B cell (primary cell): Measurements from ENCODE around the gene TMEM38B. TPM values are rescaled to one million over a fixed set of nuclear protein-coding genes. Genes with fewer than 3 reads are reported as not detected.

Source experiments
- ATAC-seq: fragments of 200-7000 bp; cut with Tn5 transposase; one replicate; pipeline ENCODE4 v1.10.0; 2021; ENCODE audit warnings: low read depth, mild to moderate bottlenecking, moderate number of reproducible peaks, moderate library complexity
- CTCF ChIA-PET: fragments of 350-600 bp; sonication (Branson Sonifier 250); formaldehyde crosslinking; loops from one replicate; lab custom pipeline; 2021; ENCODE audit warnings: antibody characterized with exemption, inconsistent platforms; lab: Charles Lee
- POLR2A ChIA-PET: fragments of 350-600 bp; sonication (Branson Sonifier 250); formaldehyde crosslinking; loops from one replicate; lab custom pipeline; 2021; ENCODE audit warnings: antibody characterized with exemption; lab: Charles Lee
- DNase-seq: peaks from one replicate; pipeline ENCODE4 v3.0.0; 2013
- H2AFZ ChIP-seq: 2 replicates; pipeline ENCODE4 v1.6.1; 2012; ENCODE audit warnings: mild to moderate bottlenecking, low read depth, low read length; ENCODE audit not compliant: insufficient read depth, poor library complexity, severe bottlenecking
- H3K27ac ChIP-seq, 2 donors: 1 replicate in 1 of 2; 2 replicates in 1 of 2; pipeline ENCODE4 v1.5.1; 2012 to 2013; ENCODE audit warnings: low read length in 2 of 2, mild to moderate bottlenecking in 2 of 2, moderate library complexity in 1 of 2
- H3K27me3 ChIP-seq, 4 experiments: fragments of 200-600 bp in 1 of 4; sonication (generic) in 1 of 4; replicated peaks in 1 of 4; 1 replicate in 2 of 4; 2 replicates in 2 of 4; pipeline versions ENCODE4 v1.6.1 to v1.7.0; 2013 to 2016; ENCODE audit warnings: low read length in 3 of 4, mild to moderate bottlenecking in 2 of 4, mixed read lengths in 1 of 4, moderate library complexity in 1 of 4; ENCODE audit not compliant: insufficient read depth in 4 of 4, control insufficient read depth in 3 of 4; ENCODE audit errors: control extremely low read depth in 1 of 4
- H3K36me3 ChIP-seq, 2 experiments: replicated peaks in 1 of 2; 1 replicate in 1 of 2; 2 replicates in 1 of 2; pipeline versions ENCODE4 v1.6.1 to v1.7.1; 2013; ENCODE audit warnings: low read length in 1 of 2; ENCODE audit not compliant: insufficient read depth in 2 of 2, control insufficient read depth in 1 of 2; ENCODE audit errors: control extremely low read depth in 1 of 2, extremely low read depth in 1 of 2
- H3K4me1 ChIP-seq, 2 donors: fragments of 200-600 bp in 1 of 2; sonication (generic) in 1 of 2; 1 replicate in 1 of 2; 2 replicates in 1 of 2; pipeline versions ENCODE4 v1.5.1 to v1.6.1; 2013 to 2017; ENCODE audit warnings: low read length in 2 of 2; ENCODE audit not compliant: control insufficient read depth in 2 of 2, insufficient read depth in 2 of 2
- H3K4me2 ChIP-seq: replicated peaks from 2 replicates; pipeline ENCODE3; 2012; ENCODE audit warnings: mild to moderate bottlenecking, low read depth, low read length; ENCODE audit not compliant: poor library complexity, severe bottlenecking
- H3K4me3 ChIP-seq, 5 experiments: fragments of 200-600 bp in 1 of 5; sonication (generic) in 1 of 5; 1 replicate in 3 of 5; 2 replicates in 2 of 5; pipeline versions ENCODE4 v1.5.1 to v1.7.0; 2011 to 2016; ENCODE audit warnings: low read length in 4 of 5, mild to moderate bottlenecking in 4 of 5, low read depth in 2 of 5, control low read depth in 1 of 5, moderate library complexity in 1 of 5; ENCODE audit not compliant: insufficient read depth in 1 of 5; ENCODE audit errors: control extremely low read depth in 1 of 5, extremely low read depth in 1 of 5
- H3K79me2 ChIP-seq: fragments of 200-600 bp; sonication (generic); one replicate; pipeline ENCODE4 v1.6.0; 2016; ENCODE audit warnings: low read length; ENCODE audit not compliant: control insufficient read depth, insufficient read depth
- H3K9ac ChIP-seq: fragments of 200-600 bp; sonication (generic); 2 replicates; pipeline ENCODE4 v1.6.1; 2017; ENCODE audit warnings: mild to moderate bottlenecking, low read length, moderate library complexity
- H3K9me3 ChIP-seq, 3 donors: one replicate each; pipeline versions ENCODE4 v1.6.1 to v1.7.1; 2013; ENCODE audit warnings: low read length in 2 of 3; ENCODE audit not compliant: control insufficient read depth in 2 of 3, insufficient read depth in 1 of 3; ENCODE audit errors: control extremely low read depth in 1 of 3
- H4K20me1 ChIP-seq: 2 replicates; pipeline ENCODE4 v1.6.0; 2012; ENCODE audit warnings: mild to moderate bottlenecking, low read length; ENCODE audit not compliant: insufficient read depth, control insufficient read depth, poor library complexity, severe bottlenecking
- H3K27ac Mint-ChIP-seq: one replicate; pipeline ENCODE4 v1.8.0; 2021; ENCODE audit warnings: mixed read lengths
- H3K27me3 Mint-ChIP-seq: one replicate; pipeline ENCODE4 v1.8.0; 2021; ENCODE audit warnings: mixed read lengths
- H3K4me1 Mint-ChIP-seq: one replicate; pipeline ENCODE4 v1.8.0; 2021; ENCODE audit warnings: mixed read lengths
- H3K4me3 Mint-ChIP-seq: one replicate; pipeline ENCODE4 v1.8.0; 2021; ENCODE audit warnings: mixed read lengths
- H3K9me3 Mint-ChIP-seq: one replicate; pipeline ENCODE4 v1.8.0; 2022; ENCODE audit warnings: mixed read lengths; ENCODE audit not compliant: insufficient read depth
- EZH2 ChIP-seq: IDR thresholded peaks from 2 replicates; pipeline ENCODE4 v1.6.1; 2012; ENCODE audit warnings: borderline replicate concordance, low read depth, mild to moderate bottlenecking, moderate library complexity, low read length; ENCODE audit not compliant: insufficient read depth, poor library complexity, severe bottlenecking
- WGBS: methylation state at CpG from one replicate; pipeline ENCODE4 v1.1.5; 2013; ENCODE audit warnings: missing lambda C conversion rate; ENCODE audit not compliant: insufficient coverage; 5-methylcytosine and 5-hydroxymethylcytosine counted together
- intact Hi-C: fragments of 100-400 bp; cut with micrococcal nuclease; formaldehyde crosslinking; loops from one replicate; pipeline ENCODE4 v1.10.0; 2022
- polyA plus RNA-seq: library from polyadenylated mRNA; depleted of rRNA; stranded (reverse); fragments of >200 nt; gene quantifications from 2 replicates; pipeline ENCODE4 v1.2.3, GENCODE V29; 2012
- total RNA-seq, 2 donors: library from RNA; stranded (reverse); fragments of 120-200 nt in 1 of 2; gene quantifications; 1 replicate in 1 of 2; 2 replicates in 1 of 2; pipeline versions ENCODE4 v1.2.3 to v1.2.4, GENCODE V29; 2013 to 2022
- TF ChIP-seq, protein P1 (sequence below): fragments of 200-600 bp; IDR thresholded peaks from one replicate; pipeline ENCODE4 v1.8.0; 2022; ENCODE audit warnings: antibody characterized with exemption, mild to moderate bottlenecking

TMEM38B gene
- total and polyA plus RNA-seq, 2 donors (not counting 1 experiment from before 2014, with no cell fraction given): 6.4 to 29.6 TPM

DNA sequence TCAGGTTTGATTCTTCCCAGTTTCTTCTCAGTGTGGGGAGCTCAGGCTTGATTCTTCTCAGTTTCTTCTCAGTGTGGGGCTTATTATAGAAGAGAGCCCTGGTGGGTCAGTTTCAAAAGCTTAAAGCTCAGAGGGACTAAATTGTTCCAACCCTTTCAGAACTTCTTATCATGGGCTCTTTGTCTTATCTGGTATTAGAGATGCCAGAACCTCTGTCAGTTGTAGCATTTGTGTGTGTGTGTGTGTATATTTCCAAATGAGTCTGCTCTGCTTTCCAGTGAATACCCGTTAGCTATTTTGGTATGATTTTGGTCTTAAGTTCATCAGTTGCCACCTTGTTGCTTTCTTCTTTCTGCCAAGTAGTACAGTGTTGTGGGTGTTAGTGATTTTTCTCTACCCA, 21.8 kb downstream of the TMEM38B start:
- ATAC-seq: no peak
- no peaks in the 10 kb centered on the region for H3K79me2 ChIP-seq
- no peak overlapping the region for H3K9ac ChIP-seq
- H3K4me3 Mint-ChIP-seq: no peak overlapping the region
- no peaks in the 10 kb centered on the region for H3K36me3 ChIP-seq
- CTCF ChIA-PET: interaction anchor here (0.6 to 3.0 kb wide), 4 partner anchors 15 to 108 kb away, joined by 3 to 19 read pairs (median 6); partner anchors contain the start of gene TMEM38B
- H3K27ac ChIP-seq: no peak overlapping the region
- no peaks in the 10 kb centered on the region for H3K9me3 Mint-ChIP-seq
- H3K4me3 ChIP-seq: no peak overlapping the region
- no CpG with 5 or more reads among the region's 1 CpG for WGBS
- H3K9me3 ChIP-seq: peaks cover 0 to 10% (median 0%) of the 10 kb centered on the region in 3 donors
- H3K27me3 Mint-ChIP-seq: no peaks in the 10 kb centered on the region
- DNase-seq: no peak
- no peak overlapping the region for H3K27ac Mint-ChIP-seq
- H3K4me1 ChIP-seq: no peaks in the 10 kb centered on the region
- H2AFZ ChIP-seq: no peak overlapping the region
- no peaks in the 10 kb centered on the region for H3K4me1 Mint-ChIP-seq
- POLR2A ChIA-PET: interaction anchor here (0.6 kb wide), 1 partner anchor 847 kb away, joined by 7 read pairs; no protein-coding TSS in a partner anchor
- TF ChIP-seq, protein P1, sequence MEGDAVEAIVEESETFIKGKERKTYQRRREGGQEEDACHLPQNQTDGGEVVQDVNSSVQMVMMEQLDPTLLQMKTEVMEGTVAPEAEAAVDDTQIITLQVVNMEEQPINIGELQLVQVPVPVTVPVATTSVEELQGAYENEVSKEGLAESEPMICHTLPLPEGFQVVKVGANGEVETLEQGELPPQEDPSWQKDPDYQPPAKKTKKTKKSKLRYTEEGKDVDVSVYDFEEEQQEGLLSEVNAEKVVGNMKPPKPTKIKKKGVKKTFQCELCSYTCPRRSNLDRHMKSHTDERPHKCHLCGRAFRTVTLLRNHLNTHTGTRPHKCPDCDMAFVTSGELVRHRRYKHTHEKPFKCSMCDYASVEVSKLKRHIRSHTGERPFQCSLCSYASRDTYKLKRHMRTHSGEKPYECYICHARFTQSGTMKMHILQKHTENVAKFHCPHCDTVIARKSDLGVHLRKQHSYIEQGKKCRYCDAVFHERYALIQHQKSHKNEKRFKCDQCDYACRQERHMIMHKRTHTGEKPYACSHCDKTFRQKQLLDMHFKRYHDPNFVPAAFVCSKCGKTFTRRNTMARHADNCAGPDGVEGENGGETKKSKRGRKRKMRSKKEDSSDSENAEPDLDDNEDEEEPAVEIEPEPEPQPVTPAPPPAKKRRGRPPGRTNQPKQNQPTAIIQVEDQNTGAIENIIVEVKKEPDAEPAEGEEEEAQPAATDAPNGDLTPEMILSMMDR: no peak
- no peak for TF ChIP-seq EZH2
- no peak overlapping the region for H3K4me2 ChIP-seq
- no peaks in the 10 kb centered on the region for H3K27me3 ChIP-seq
- intact Hi-C loops: no loop called here
- no peaks in the 10 kb centered on the region for H4K20me1 ChIP-seq

DNA sequence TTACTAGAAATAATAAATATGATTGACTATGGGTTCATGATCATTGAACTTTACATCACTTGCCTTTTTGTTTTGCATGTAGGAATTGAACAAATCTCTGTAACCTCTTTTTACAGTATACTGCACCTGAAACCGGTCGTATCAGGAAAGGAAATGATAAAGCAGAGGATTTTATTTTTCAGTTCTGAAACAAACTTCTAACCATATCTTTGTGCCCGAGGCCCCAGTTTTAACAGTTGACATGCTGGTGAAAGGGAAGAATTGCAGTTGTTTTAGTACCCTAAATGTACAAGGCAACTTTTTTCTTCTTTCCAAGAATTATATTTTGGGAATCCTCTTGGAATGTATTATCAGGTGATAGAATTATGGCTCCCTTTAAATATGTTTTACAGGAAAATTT, 27.8 kb downstream of the TMEM38B start:
- Histone ChIP-seq H3K27me3 (no peaks in the 10 kb centered on the region), H3K4me3 (no peak overlapping the region), H4K20me1 (no peaks in the 10 kb centered on the region), H3K27ac (no peak overlapping the region), H3K79me2 (no peaks in the 10 kb centered on the region), H2AFZ (no peak overlapping the region), H3K9ac (no peak overlapping the region), H3K9me3 (no peaks in the 10 kb centered on the region), H3K36me3 (peaks cover 0 to 3% of the 10 kb centered on the region in 2 experiments), H3K4me1 (no peaks in the 10 kb centered on the region), H3K4me2 (no peak overlapping the region)
- POLR2A ChIA-PET: no interaction called here
- ATAC-seq (no peak), DNase-seq (no peak)
- no peaks in the 10 kb centered on the region for H3K9me3 Mint-ChIP-seq
- no peaks in the 10 kb centered on the region for H3K4me1 Mint-ChIP-seq
- no CpG with 5 or more reads among the region's 3 CpGs for WGBS
- TF ChIP-seq, protein P1: no peak
- no peak for TF ChIP-seq EZH2
- H3K27me3 Mint-ChIP-seq: no peaks in the 10 kb centered on the region
- no peak overlapping the region for H3K27ac Mint-ChIP-seq
- CTCF ChIA-PET: interaction anchor here (1.1 kb wide), 1 partner anchor 8 kb away, joined by 3 read pairs; no protein-coding TSS in a partner anchor
- intact Hi-C loops: no loop called here
- no peak overlapping the region for H3K4me3 Mint-ChIP-seq
